ENCODE measurements around the gene FHDC1.

GRCh38 chr4:152898606-152899005, 37.5 kb upstream of the FHDC1 start:
- TF ChIP-seq CEBPB (IDR thresholded peaks at IDR 0.05) (no peak), EP300 (IDR thresholded peaks at IDR 0.05; ENCODE audit: borderline replicate concordance) (no peak), YY1 (IDR thresholded peaks at IDR 0.05; ENCODE audit: low read depth) (no peak), CREB1 (IDR thresholded peaks at IDR 0.05; ENCODE audit: low read depth) (no peak), USF1 (IDR thresholded peaks at IDR 0.05) (no peak), RAD21 (IDR thresholded peaks at IDR 0.05; ENCODE audit: low read depth) (no peak), ZBTB7A (IDR thresholded peaks at IDR 0.05; ENCODE audit: low read depth) (no peak), TEAD4 (IDR thresholded peaks at IDR 0.05) (no peak), FOXM1 (IDR thresholded peaks at IDR 0.05; ENCODE audit: borderline replicate concordance, low read depth) (no peak), TAF1 (IDR thresholded peaks at IDR 0.05; ENCODE audit: low read depth) (no peak)
- TF ChIP-seq, protein P1, sequence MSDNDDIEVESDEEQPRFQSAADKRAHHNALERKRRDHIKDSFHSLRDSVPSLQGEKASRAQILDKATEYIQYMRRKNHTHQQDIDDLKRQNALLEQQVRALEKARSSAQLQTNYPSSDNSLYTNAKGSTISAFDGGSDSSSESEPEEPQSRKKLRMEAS (IDR thresholded peaks at IDR 0.05), result no peak

Data from Ishikawa (cell line).